GM18519 (cell line): ENCODE results near the gene NFE2.
"Not testable (repeated sequence)": the region's sequence is repeated elsewhere in the genome, so short reads cannot be mapped to it uniquely, and the experiment has no call there.

Source experiments
- ATAC-seq: cut with Tn5 transposase; IDR thresholded peaks from one replicate; pipeline ENCODE4 v1.9.1; 2021; ENCODE audit warnings: mild to moderate bottlenecking, moderate library complexity; ENCODE audit not compliant: unreplicated experiment, low FRiP score

Gene NFE2

GRCh38 chr12:54284070-54284780 lies 16.6 kb downstream of the NFE2 start:
- not testable (repeated sequence) for ATAC-seq

- ATAC-seq: no peak
Observed at GRCh38 chr12:54282949-54283593, 17.7 kb downstream of the NFE2 start.

DNA sequence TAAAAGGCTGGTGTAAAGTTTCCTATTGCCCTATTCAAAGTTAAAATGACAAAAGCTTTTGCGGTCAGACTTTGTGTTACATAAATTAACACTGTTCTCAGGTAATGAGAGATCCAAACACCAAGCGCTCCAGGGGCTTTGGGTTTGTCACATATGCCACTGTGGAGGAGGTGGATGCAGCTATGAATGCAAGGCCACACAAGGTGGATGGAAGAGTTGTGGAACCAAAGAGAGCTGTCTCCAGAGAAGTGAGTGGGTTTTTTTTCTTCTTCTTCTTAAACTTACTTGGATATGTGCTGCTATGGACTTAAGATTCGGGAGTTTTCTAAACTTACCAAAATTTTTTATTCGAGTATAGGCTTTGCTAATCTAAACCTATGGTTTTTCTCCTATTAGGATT lies 19.1 kb downstream of the NFE2 start:
- not testable (repeated sequence) for ATAC-seq

GRCh38 chr12:54281261-54281638 lies 19.6 kb downstream of the NFE2 start:
- ATAC-seq: not testable (repeated sequence)

DNA sequence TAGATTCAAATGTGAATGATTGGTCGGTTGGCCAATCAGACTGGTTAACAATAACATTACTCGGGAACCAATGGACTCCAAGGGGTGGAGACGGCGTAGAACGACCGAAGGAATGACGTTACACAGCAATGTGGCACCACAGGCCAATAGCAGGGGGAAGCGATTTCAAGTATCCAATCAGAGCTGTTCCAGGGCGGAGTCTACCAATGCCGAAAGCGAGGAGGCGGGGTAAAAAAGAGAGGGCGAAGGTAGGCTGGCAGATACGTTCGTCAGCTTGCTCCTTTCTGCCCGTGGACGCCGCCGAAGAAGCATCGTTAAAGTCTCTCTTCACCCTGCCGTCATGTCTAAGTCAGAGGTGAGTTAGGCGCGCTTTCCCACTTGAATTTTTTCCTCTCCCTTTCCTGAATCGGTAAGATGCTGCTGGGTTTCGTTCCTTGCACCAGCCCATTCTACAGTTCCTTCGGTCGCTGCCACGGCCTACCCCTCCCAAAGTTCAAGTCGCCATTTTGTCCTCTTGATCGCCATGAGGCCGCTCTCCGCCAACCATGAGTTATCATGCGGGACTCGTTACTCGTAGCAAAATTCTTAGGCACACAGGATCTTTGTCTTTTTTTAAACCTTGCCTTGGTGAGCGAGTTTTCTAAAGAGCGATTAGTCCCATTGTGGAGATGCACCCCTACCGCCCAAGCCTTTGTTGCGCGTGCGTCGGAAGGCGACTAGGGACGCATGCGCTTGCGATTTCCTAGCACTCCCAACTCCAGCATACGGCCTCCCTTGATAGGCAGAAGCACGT lies 20.2 kb downstream of the NFE2 start, which contains the start of gene HNRNPA1:
TSS of gene HNRNPA1 (plus strand) at position 259 of the 793 bp plus-strand sequence. CDS start at position 341, 82 bp downstream.
- peak; percentile 89 for ATAC-seq

- ATAC-seq: peak; percentile 57
Observed at GRCh38 chr12:54279632-54280467, 21.0 kb downstream of the NFE2 start, which contains the start of gene CBX5. TSS of gene CBX5 (minus strand) at chr12:54280122. CDS start at chr12:54257650, 22,472 bp downstream.

DNA sequence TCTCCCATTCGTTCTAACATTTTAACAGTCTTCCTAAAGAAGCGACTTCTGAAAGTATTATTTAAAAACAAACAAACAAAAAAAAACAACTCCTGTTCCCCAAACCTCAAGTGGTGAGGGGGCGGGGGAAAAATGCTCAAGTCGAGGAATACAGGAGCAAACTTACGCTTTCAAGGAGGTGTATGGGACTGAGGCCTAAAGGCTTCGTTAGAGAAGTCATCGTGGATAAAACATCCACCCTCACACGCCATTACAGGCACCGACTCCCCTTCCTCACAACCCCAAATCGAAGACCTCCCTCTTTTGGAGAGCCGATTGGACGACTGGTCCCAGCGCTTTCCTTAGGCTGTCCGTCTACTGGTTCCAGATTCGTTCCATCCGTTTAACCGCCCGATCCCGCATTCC lies 21.6 kb downstream of the NFE2 start:
- no peak for ATAC-seq

- no peak for ATAC-seq
Observed at GRCh38 chr12:54277823-54278276, 23.0 kb downstream of the NFE2 start.

DNA sequence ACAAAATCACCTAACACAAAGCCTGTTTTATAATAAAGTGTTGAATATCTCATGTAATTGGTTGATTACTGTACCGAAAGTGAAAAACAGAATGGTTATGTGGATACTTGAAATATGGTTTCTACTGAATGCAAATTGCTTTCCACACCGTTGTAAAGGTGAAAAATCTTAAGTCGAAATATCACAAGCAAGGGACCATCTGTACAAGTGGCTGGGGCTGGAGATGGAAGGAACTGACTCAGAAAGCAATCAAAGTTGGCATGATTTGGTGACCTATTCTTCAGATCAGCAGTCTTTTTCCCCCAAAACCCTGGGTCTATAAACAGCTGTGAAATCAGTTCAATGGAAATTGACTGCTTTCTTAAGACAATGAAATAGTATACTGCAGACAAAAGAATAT lies 24.4 kb downstream of the NFE2 start:
- ATAC-seq: no peak

- no peak for ATAC-seq
Observed at GRCh38 chr12:54273981-54274380, 26.8 kb downstream of the NFE2 start.

DNA sequence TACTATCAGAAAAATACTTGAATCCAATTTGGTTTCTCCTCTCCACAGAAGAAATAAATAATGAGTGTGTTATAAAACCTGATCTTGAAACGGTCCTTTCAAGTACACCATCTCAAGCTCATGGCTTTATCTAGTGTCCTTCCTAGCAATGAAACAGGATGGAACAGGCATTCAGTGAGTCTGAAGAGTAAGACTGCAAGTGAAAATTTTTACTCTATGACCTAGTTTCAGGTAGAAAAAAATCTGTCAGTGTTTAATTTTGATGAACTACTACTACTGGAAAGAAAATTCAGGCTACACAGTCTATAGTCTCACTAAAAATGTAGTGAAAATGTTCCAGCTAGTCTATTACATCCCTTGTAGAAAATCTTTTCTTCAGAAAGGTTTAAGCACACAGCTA lies 28.6 kb downstream of the NFE2 start:
- ATAC-seq: no peak

DNA sequence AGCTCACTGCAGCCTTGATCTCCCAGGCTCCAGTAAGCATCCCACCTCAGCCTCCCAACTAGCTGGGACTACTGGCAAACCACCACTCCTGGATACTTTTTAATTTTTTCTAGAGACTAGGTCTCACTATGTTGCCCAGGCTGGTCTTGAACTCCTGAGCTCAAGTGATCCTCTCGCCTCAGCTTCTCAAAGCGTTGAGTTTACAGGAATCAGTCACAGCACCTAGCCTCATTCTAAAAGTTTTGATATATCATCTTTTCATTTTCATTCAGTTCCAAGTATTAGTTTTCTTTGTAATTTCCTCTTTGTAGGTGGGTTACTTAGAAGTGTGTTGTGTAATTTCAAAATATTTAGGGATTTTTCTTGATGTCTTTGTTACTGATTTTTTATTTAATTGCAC lies 30.5 kb downstream of the NFE2 start:
- ATAC-seq: no peak

DNA sequence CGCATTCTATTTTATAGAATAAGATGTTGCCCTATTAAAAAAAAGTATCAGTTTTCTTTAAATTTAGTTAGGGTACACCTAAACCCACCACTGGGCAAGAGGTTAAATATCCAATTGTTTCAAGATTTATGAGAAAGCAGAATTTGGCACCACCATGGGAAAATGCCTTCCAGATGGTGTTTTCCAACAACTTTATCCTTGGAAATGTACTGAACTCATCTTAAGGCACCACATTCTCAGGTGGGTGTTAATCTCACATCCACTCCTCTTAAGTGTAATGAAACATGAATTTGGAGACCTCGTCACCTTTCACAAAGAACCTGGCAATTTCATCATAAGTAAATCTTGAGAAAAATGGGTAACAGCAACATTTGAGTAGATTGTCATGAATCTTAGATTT lies 34.0 kb downstream of the NFE2 start:
- ATAC-seq: no peak

- no peak for ATAC-seq
Observed at GRCh38 chr12:54265364-54265812, 35.4 kb downstream of the NFE2 start.

- no peak for ATAC-seq
Observed at GRCh38 chr12:54262403-54262925, 38.4 kb downstream of the NFE2 start.

GRCh38 chr12:54261815-54262402 lies 38.9 kb downstream of the NFE2 start:
- ATAC-seq: no peak

DNA sequence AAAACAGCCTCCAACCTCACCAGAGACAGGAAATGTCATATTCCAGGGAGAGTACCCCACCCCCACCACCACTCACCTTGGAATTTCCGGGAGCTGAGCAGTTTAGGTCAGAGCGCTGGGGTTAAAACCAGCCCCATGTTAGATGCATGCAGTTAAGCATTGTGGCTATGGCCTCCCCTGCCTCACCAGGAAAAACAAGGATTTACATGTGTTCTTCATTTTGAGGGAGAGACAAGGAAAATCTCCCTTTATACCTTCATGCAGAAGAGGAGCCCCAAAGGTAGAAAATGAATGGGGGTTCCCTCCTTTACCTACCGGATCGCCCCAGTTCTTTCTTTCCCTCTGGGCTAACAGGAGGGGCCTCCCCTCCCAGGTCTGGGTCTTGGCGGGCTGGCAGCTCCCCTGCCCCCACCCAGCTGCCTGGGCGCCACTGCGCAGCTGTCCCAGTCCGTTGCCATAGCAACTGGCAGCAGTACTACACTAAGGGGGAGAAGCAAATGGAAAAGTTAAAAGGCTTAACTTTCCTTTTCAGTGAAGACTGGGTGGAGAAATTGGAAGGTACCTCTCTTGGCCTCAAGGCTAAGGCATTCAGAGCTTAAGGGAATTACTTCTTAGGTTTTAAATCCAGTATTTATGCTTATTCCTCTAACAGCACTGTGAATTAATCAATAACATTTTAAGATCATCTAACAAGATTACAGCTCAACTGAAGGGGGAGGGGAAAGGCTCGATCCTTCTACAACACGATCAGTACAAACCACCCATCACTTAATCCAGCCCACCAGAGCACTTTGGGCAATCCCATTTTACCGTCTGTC lies 41.4 kb downstream of the NFE2 start:
- ATAC-seq: no peak

GRCh38 chr12:54258201-54258681 lies 42.6 kb downstream of the NFE2 start:
- no peak for ATAC-seq

- ATAC-seq: no peak
Observed at GRCh38 chr12:54257332-54257731, 43.5 kb downstream of the NFE2 start.
